GM12878 (cell line): ENCODE data around the gene PPP6R2. TPM values are rescaled to one million over a fixed set of nuclear protein-coding genes. Genes with fewer than 3 reads are reported as not detected.

ENCODE experiments used
- ATAC-seq: fragments of 200-7000 bp; cut with Tn5 transposase; 3 replicates; pipeline ENCODE4 v1.9.1; 2020; ENCODE audit warnings: mild to moderate bottlenecking, moderate library complexity
- BruUV-seq: library from RNA; stranded (reverse); fragments of 400-500 nt; replicated peaks from 2 replicates; lab custom pipeline; 2021; lab: Mats Ljungman, UMichigan
- CTCF ChIA-PET: fragments of 300-600 bp; sonication (Branson Sonifier 250); formaldehyde crosslinking; extraction: SDS; loops from one replicate; lab custom pipeline; 2021; ENCODE audit warnings: inconsistent platforms; lab: Yijun Ruan, JAX
- POLR2A ChIA-PET: fragments of 350-600 bp; formaldehyde crosslinking; extraction: SDS; loops from one replicate; lab custom pipeline; 2021; ENCODE audit warnings: inconsistent platforms; lab: Charles Lee
- RAD21 ChIA-PET: fragments of 300-600 bp; sonication (Branson Sonifier 250); formaldehyde crosslinking; loops from one replicate; lab custom pipeline; 2023; ENCODE audit warnings: antibody characterized with exemption; ENCODE audit not compliant: unreplicated experiment; lab: Charles Lee
- SMC1A ChIA-PET: fragments of 300-600 bp; sonication (Branson Sonifier 250); formaldehyde crosslinking; loops from one replicate; lab custom pipeline; 2023; ENCODE audit not compliant: unreplicated experiment, uncharacterized antibody; lab: Charles Lee
- DNase-seq: peaks from one replicate; pipeline ENCODE4 v3.0.0-alpha.2; 2011; ENCODE audit warnings: low read depth, low spot score
- FAIRE-seq: peaks from 3 replicates; lab custom pipeline; 2011; peaks lifted over from hg19 to GRCh38; lab: Jason Lieb, UNC
- H2AFZ ChIP-seq: 2 replicates; pipeline ENCODE4 v1.6.0; 2011; ENCODE audit warnings: low read depth, low read length, control low read depth; ENCODE audit not compliant: control insufficient read depth
- H3K27ac ChIP-seq: 2 replicates; pipeline ENCODE4 v1.5.1; 2011; ENCODE audit warnings: control low read depth; ENCODE audit not compliant: control insufficient read depth, insufficient read depth
- H3K27me3 ChIP-seq, 2 experiments: replicated peaks in 1 of 2; 2 replicates each; pipeline versions ENCODE4 v1.6.0 to v1.6.1; 2011; ENCODE audit warnings: low read length in 1 of 2; ENCODE audit not compliant: control insufficient read depth in 2 of 2, insufficient read depth in 2 of 2
- H3K36me3 ChIP-seq, 2 experiments: 2 replicates each; pipeline ENCODE4 v1.5.1; 2011; ENCODE audit warnings: low read length in 1 of 2; ENCODE audit not compliant: control insufficient read depth in 2 of 2, insufficient read depth in 2 of 2
- H3K4me1 ChIP-seq: 2 replicates; pipeline ENCODE4 v1.6.1; 2011; ENCODE audit warnings: mild to moderate bottlenecking, low read length, moderate library complexity, mixed read lengths; ENCODE audit not compliant: control insufficient read depth, insufficient read depth
- H3K4me2 ChIP-seq: 2 replicates; pipeline ENCODE4 v1.6.0; 2011; ENCODE audit warnings: control low read depth; ENCODE audit not compliant: control insufficient read depth, insufficient read depth
- H3K4me3 ChIP-seq: fragments of 200-600 bp; sonication (generic); 2 replicates; pipeline ENCODE4 v1.5.1; 2016
- H3K79me2 ChIP-seq: 2 replicates; pipeline ENCODE4 v1.6.0; 2011; ENCODE audit warnings: low read length; ENCODE audit not compliant: control insufficient read depth, insufficient read depth
- H3K9ac ChIP-seq: 2 replicates; pipeline ENCODE4 v1.8.0; 2011; ENCODE audit warnings: low read length, control low read depth, mixed read lengths; ENCODE audit not compliant: control insufficient read depth, insufficient read depth
- H3K9me3 ChIP-seq: replicated peaks from 3 replicates; pipeline ENCODE4 v1.5.1; 2011; ENCODE audit warnings: mild to moderate bottlenecking, low read length; ENCODE audit not compliant: control insufficient read depth, insufficient read depth
- H4K20me1 ChIP-seq: 2 replicates; pipeline ENCODE4 v1.6.0; 2011; ENCODE audit not compliant: control insufficient read depth, insufficient read depth
- CTCF ChIP-seq, 3 experiments: IDR thresholded peaks in 2 of 3; conservative IDR thresholded peaks in 1 of 3; 2 replicates each; pipeline ENCODE4 v1.5.1; 2011; ENCODE audit warnings: low read depth in 3 of 3, low read length in 3 of 3, mild to moderate bottlenecking in 3 of 3, control low read depth in 2 of 3, moderate library complexity in 2 of 3, inconsistent platforms in 1 of 3, mixed read lengths in 1 of 3; ENCODE audit not compliant: control insufficient read depth in 2 of 3, insufficient read depth in 1 of 3; ENCODE audit errors: extremely low read depth in 1 of 3
- RAD21 ChIP-seq: IDR thresholded peaks from 2 replicates; pipeline ENCODE4 v1.6.1; 2011; ENCODE audit warnings: mild to moderate bottlenecking, low read depth, low read length, moderate library complexity; ENCODE audit not compliant: insufficient read depth
- RAD51 ChIP-seq: fragments of 450-650 bp; IDR thresholded peaks from 2 replicates; pipeline ENCODE4 v1.6.1; 2016; ENCODE audit warnings: moderate library complexity, mild to moderate bottlenecking, inconsistent platforms
- RUNX3 ChIP-seq: IDR thresholded peaks from 2 replicates; pipeline ENCODE4 v1.6.1; 2012; ENCODE audit warnings: low read length, inconsistent platforms
- SMC3 ChIP-seq: IDR thresholded peaks from 2 replicates; pipeline ENCODE4 v1.6.1; 2011; ENCODE audit warnings: low read length, improper control_type of control experiment, borderline replicate concordance
- SPI1 ChIP-seq: IDR thresholded peaks from 2 replicates; pipeline ENCODE4 v1.6.1; 2011; ENCODE audit warnings: low read depth, mild to moderate bottlenecking, low read length, moderate library complexity, borderline replicate concordance; ENCODE audit not compliant: insufficient read depth
- USF1 ChIP-seq: IDR thresholded peaks from 2 replicates; pipeline ENCODE4 v1.6.1; 2011; ENCODE audit warnings: borderline replicate concordance, low read depth, mild to moderate bottlenecking, moderate library complexity, mixed read lengths, low read length; ENCODE audit not compliant: insufficient read depth; ENCODE audit errors: extremely low read length
- YY1 ChIP-seq: IDR thresholded peaks from 2 replicates; pipeline ENCODE4 v1.6.1; 2011; ENCODE audit warnings: low read depth, mild to moderate bottlenecking, low read length
- ZNF687 ChIP-seq: fragments of 450-650 bp; IDR thresholded peaks from 2 replicates; pipeline ENCODE4 v1.6.1; 2017; ENCODE audit warnings: mild to moderate bottlenecking, moderate library complexity
- WGBS: methylation state at CpG from one replicate; pipeline ENCODE4 v1.1.6; 2016; ENCODE audit warnings: low lambda C conversion rate; ENCODE audit not compliant: insufficient replicate concordance, insufficient coverage; ENCODE audit errors: missing lambda C conversion rate; 5-methylcytosine and 5-hydroxymethylcytosine counted together
- in situ Hi-C: fragments of 300-500 bp; cut with MboI; formaldehyde crosslinking; loops from 9 replicates; pipeline ENCODE4 v1.14.3; 2018; ENCODE audit warnings: mixed read lengths
- intact Hi-C: fragments of 100-400 bp; cut with micrococcal nuclease; formaldehyde crosslinking; loops from one replicate; pipeline ENCODE4 v1.14.2; 2022; ENCODE audit not compliant: unreplicated experiment
- polyA plus RNA-seq, 11 experiments: library from polyadenylated mRNA; depleted of rRNA in 4 of 11; unstranded in 6 of 11; stranded (reverse) in 5 of 11; fragments of >200 nt; fragmentation: Nextera tagmentation in 4 of 11; fragmentation: Illumina TruSeq in 1 of 11; extraction: Ambion mirVana in 4 of 11; extraction: Trizol in 1 of 11; gene quantifications; 1 replicate in 1 of 11; 2 replicates in 10 of 11; pipeline versions ENCODE4 v1.2.1 to v1.2.3, GENCODE V29; 2011 to 2016; ENCODE audit warnings: inconsistent platforms in 2 of 11, missing spikeins in 2 of 11, low read depth in 1 of 11
- total RNA-seq, 4 experiments: library from RNA; depleted of rRNA in 3 of 4; stranded (reverse); fragments of >200 nt in 3 of 4; fragmentation: Illumina TruSeq in 1 of 4; extraction: Trizol in 1 of 4; gene quantifications; 2 replicates each; pipeline versions ENCODE4 v1.2.1 to v1.2.3, GENCODE V29; 2013 to 2021
- TF ChIP-seq, protein P1 (sequence below): fragments of 450-650 bp; formaldehyde crosslinking; IDR thresholded peaks from 2 replicates; pipeline ENCODE4 v1.5.0; 2022; ENCODE audit warnings: mild to moderate bottlenecking, missing genetic modification characterization

Gene PPP6R2
- total and polyA plus RNA-seq, 10 of the 15 experiments (the other 5 are each of a cell fraction or from before 2014, with no cell fraction given): 0.29 to 52.6 (median 25.4) TPM

DNA sequence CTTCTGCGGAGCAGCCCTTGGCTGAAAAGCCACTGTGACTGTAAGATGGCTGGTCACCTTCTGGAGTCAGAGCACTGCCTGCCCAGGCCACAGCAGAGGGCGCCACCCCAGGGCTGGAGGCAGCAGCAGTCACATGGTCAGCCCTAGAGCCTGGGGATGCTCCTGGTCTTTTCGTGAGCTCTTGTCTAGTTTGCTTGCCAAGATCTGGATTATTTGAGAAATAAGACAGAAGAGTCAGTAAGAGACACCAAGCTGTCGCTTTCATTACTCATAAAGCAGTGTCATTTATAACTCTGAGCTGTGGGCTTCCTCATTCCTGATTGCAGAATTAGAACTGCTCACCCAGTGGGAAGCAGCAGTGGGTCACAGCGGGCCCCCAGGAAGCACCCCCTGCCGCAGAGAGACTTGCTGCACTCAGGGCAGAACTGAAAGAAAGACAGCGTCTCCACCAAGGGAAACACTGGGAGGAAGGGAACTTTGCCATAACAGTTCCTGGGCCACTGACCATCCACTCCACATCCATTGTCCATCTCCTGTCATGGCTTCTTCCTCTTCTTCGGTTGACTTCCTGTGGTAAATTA is 56.7 kb downstream of the PPP6R2 start:
- H3K4me2 ChIP-seq: no peak overlapping the region
- intact Hi-C loops: no loop called here
- BruUV-seq: no TSS peak

More for the DNA sequence above, 56.7 kb downstream of the PPP6R2 start:
- Histone ChIP-seq H3K4me1 (peaks cover 12% of the 10 kb centered on the region), H3K36me3 (peaks cover 13% of the 10 kb centered on the region in 2 experiments), H3K27me3 (no peaks in the 10 kb centered on the region), H3K4me3 (no peak overlapping the region), H3K79me2 (no peaks in the 10 kb centered on the region), H3K27ac (no peak overlapping the region), H3K9ac (no peak overlapping the region), H3K9me3 (no peaks in the 10 kb centered on the region), H4K20me1 (no peaks in the 10 kb centered on the region), H2AFZ (peak overlapping the region; percentile 8; the same call in 1 of the 2 replicates)
- ATAC-seq: peak; percentile 84
- TF ChIP-seq CTCF (IDR thresholded peaks at IDR 0.05 in 2 of 3, conservative IDR thresholded peaks at IDR 0.05 in 1 of 3; ENCODE audit: control insufficient read depth in 2 of 3, extremely low read depth in 1 of 3, insufficient read depth in 1 of 3, low read depth in 3 of 3, low read length in 3 of 3): peak; percentile 48 to 61 (median 52)
- no peak for TF ChIP-seq RUNX3
- peak; percentile 32; the same call in 1 of the 2 replicates for TF ChIP-seq RAD21
- peak; percentile 39; the same call in 1 of the 2 replicates for TF ChIP-seq RAD51
- 0 out of 2 replicates have a peak, but pooled peaks have one; percentile 29 for TF ChIP-seq YY1
- TF ChIP-seq SMC3: peak; percentile 44; the same call in 1 of the 2 replicates
- TF ChIP-seq SPI1: 0 out of 2 replicates have a peak, but pooled peaks have one; percentile 6
- TF ChIP-seq, protein P1, sequence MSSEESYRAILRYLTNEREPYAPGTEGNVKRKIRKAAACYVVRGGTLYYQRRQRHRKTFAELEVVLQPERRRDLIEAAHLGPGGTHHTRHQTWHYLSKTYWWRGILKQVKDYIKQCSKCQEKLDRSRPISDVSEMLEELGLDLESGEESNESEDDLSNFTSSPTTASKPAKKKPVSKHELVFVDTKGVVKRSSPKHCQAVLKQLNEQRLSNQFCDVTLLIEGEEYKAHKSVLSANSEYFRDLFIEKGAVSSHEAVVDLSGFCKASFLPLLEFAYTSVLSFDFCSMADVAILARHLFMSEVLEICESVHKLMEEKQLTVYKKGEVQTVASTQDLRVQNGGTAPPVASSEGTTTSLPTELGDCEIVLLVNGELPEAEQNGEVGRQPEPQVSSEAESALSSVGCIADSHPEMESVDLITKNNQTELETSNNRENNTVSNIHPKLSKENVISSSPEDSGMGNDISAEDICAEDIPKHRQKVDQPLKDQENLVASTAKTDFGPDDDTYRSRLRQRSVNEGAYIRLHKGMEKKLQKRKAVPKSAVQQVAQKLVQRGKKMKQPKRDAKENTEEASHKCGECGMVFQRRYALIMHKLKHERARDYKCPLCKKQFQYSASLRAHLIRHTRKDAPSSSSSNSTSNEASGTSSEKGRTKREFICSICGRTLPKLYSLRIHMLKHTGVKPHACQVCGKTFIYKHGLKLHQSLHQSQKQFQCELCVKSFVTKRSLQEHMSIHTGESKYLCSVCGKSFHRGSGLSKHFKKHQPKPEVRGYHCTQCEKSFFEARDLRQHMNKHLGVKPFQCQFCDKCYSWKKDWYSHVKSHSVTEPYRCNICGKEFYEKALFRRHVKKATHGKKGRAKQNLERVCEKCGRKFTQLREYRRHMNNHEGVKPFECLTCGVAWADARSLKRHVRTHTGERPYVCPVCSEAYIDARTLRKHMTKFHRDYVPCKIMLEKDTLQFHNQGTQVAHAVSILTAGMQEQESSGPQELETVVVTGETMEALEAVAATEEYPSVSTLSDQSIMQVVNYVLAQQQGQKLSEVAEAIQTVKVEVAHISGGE (CRISPR knock-in tag): no peak
- TF ChIP-seq USF1: peak; percentile 55
- no peak for TF ChIP-seq ZNF687
- ChIA-PET CTCF (interaction anchor here (0.7 to 3.1 kb wide), 6 partner anchors 69 to 221 kb away, joined by 3 to 17 read pairs (median 7); partner anchors contain the start of gene CHKB), SMC1A (interaction anchor here (1.1 to 1.6 kb wide), 5 partner anchors 71 to 221 kb away, joined by 3 to 7 read pairs (median 3); partner anchors contain the start of gene SCO2), RAD21 (interaction anchor here (0.8 to 1.3 kb wide), 4 partner anchors 98 to 148 kb away, joined by 3 to 4 read pairs (median 3); partner anchors contain the start of genes HDAC10, LMF2, NCAPH2 and SCO2), POLR2A (interaction anchor here (0.5 to 0.7 kb wide), 2 partner anchors 38 to 193 kb away, joined by 3 to 6 read pairs; no protein-coding TSS in a partner anchor)
- DNase-seq: no peak
- in situ Hi-C loops: no loop called here
- WGBS: 82% methylated on average over 8 of the region's 8 CpGs
- no peak for FAIRE-seq
